GM12875 (cell line): Measurements from ENCODE around the gene ADGRG1.

ENCODE experiments used
- H3K4me3 ChIP-seq: one replicate; pipeline ENCODE4 v1.5.1; 2011; ENCODE audit warnings: low read depth, low read length, control low read depth
- CTCF ChIP-seq: IDR thresholded peaks from 2 replicates; pipeline ENCODE4 v1.5.1; 2011; ENCODE audit warnings: low read depth, mild to moderate bottlenecking, control low read depth, inconsistent platforms, low read length, moderate library complexity, borderline replicate concordance; ENCODE audit not compliant: insufficient read depth

The ADGRG1 gene

GRCh38 chr16:57647136-57647875 is 18.9 kb downstream of the ADGRG1 start:
- H3K4me3 ChIP-seq, result no peak overlapping the region
- TF ChIP-seq CTCF, result no peak

GRCh38 chr16:57648125-57648524 is 19.7 kb downstream of the ADGRG1 start:
- H3K4me3 ChIP-seq, result no peak overlapping the region
- no peak for TF ChIP-seq CTCF

- peak; percentile 100 for TF ChIP-seq CTCF
- H3K4me3 ChIP-seq, result no peak overlapping the region
These were observed 20.4 kb downstream of the ADGRG1 start for GRCh38 chr16:57648581-57649442.

- no peak for TF ChIP-seq CTCF
- no peak overlapping the region for H3K4me3 ChIP-seq
These were observed 21.0 kb downstream of the ADGRG1 start for GRCh38 chr16:57649443-57649751.

- no peak for TF ChIP-seq CTCF
- H3K4me3 ChIP-seq, result no peak overlapping the region
These were observed 21.4 kb downstream of the ADGRG1 start for GRCh38 chr16:57649846-57650245.

GRCh38 chr16:57651344-57652333 is 23.2 kb downstream of the ADGRG1 start:
- H3K4me3 ChIP-seq, result no peak overlapping the region
- TF ChIP-seq CTCF, result no peak
